WI38 (cell line): ENCODE results near the gene MIXL1.
A peak's percentile ranks its signal among the peaks of the same experiment; 100 is the strongest.
"Not testable (repeated sequence)": the region's sequence is repeated elsewhere in the genome, so short reads cannot be mapped to it uniquely, and the experiment has no call there.

ENCODE experiments used
- H3K4me3 ChIP-seq: 2 replicates; pipeline ENCODE4 v1.5.1; 2011; ENCODE audit warnings: low read depth, mild to moderate bottlenecking, control low read depth, low read length
- TF ChIP-seq, protein P1 (sequence below): IDR thresholded peaks from 2 replicates; pipeline ENCODE4 v1.5.1; 2012; ENCODE audit warnings: low read depth, mild to moderate bottlenecking, control low read depth, low read length

The MIXL1 gene

DNA sequence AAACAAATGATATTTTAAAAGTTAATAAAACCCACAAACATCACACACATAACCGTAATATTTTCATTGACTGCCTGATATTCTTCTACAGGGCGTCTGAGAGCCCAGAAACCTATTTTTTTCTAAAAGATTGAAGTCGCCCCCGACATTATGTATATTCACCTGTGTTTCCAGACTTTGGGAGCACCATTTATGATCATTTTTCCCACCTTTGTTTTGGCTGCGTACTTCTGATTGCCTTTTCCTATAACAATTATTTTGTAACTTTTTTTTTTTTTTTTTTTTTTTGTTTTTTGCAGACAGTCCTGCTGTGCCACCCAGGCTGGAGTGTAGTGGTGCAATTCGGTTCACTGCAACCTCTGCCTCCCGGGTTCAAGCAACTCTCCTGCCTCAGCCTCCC lies 36.1 kb upstream of the MIXL1 start:
- TF ChIP-seq, protein P1, sequence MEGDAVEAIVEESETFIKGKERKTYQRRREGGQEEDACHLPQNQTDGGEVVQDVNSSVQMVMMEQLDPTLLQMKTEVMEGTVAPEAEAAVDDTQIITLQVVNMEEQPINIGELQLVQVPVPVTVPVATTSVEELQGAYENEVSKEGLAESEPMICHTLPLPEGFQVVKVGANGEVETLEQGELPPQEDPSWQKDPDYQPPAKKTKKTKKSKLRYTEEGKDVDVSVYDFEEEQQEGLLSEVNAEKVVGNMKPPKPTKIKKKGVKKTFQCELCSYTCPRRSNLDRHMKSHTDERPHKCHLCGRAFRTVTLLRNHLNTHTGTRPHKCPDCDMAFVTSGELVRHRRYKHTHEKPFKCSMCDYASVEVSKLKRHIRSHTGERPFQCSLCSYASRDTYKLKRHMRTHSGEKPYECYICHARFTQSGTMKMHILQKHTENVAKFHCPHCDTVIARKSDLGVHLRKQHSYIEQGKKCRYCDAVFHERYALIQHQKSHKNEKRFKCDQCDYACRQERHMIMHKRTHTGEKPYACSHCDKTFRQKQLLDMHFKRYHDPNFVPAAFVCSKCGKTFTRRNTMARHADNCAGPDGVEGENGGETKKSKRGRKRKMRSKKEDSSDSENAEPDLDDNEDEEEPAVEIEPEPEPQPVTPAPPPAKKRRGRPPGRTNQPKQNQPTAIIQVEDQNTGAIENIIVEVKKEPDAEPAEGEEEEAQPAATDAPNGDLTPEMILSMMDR = no peak

DNA sequence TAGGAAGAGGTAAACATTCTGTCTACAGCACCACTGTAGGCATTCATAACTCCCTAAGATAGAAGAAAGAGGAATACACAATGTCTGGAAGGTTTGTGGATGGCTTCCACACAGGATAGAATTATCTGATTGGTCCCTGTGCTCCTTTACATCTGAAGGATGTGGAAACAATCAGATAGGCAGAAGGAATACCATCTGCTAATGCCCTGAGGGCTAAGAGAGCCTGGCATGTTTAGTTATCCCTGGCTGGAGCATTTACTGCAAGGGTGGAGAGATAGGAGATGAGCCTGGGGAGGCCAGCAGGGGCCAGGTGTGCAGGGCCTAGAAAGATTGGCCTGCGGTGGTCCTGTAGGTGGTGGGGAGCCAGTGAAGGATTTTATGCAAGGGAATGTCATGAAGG lies 28.3 kb upstream of the MIXL1 start:
- TF ChIP-seq, protein P1 = no peak
- H3K4me3 ChIP-seq = no peak overlapping the region

More for the DNA sequence above, 36.1 kb upstream of the MIXL1 start:
- H3K4me3 ChIP-seq = peak overlapping the region; percentile 92

DNA sequence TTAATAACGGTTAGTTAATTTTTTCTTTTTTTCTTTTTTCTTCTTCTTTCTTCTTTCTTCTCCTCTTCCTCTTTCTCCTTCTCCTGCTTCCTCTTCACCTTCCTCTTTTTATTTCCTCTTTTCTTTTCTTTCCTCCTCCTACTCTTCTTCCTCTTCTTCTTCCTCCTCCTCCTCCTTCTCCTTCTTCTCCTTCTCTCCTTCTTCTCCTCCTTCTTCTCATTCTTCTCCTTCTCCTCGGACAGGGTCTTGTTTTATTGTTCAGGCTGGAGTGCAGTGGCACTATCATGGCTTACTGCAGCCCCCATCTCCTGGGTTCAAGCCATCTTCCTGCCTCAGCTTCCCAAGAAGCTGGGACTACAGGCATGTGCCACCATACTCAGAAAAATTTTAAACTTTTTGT lies 23.5 kb upstream of the MIXL1 start:
- H3K4me3 ChIP-seq = no peak overlapping the region
- TF ChIP-seq, protein P1 = no peak

DNA sequence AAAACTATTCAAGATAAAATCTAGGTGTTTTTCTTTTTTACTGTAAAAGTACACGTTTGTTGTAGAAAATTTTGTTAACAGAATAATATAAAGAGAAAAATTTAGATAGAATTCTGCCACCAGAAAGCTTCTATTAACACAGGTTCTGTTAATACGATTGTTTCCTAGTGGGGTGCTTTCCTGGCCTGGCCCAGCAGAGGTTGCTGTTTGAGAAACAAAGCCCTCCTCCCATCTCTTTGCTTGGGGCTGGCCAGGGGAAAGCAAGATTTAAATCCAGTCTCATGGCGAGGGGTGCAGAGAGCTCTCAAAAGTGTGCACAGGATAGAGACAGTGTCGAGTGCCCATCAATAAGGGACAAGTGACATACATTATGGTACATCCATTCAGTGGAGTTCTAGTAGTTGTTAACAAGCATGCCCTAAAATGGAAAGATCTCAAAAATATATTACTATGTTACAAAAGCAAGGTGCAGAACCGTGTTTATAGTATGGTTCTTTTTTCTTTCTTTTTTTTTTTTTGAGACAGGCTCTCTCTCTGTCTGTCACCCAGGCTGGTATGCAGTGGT lies 22.4 kb upstream of the MIXL1 start:
- H3K4me3 ChIP-seq = no peak overlapping the region
- TF ChIP-seq, protein P1 = 0 out of 2 replicates have a peak, but pooled peaks have one; percentile 21

DNA sequence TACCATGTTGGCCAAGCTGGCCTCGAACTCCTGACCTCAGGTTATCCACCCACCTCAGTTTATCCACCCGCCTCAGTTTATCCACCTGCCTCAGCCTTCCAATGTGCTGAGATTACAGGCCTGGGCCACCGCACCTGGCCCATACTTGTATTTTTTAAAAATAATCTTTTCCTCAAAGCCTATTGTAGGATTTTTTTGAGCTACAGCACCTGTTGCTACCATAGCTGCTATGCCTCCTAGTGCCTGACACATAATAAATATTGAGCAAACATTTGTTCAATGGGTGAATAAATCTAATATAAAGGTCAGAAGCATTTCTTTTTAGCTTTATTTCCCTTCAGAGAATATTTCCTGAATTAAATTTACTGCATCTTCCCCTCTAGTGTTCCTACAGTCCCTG lies 21.2 kb upstream of the MIXL1 start:
- TF ChIP-seq, protein P1 = no peak
- H3K4me3 ChIP-seq = no peak overlapping the region

DNA sequence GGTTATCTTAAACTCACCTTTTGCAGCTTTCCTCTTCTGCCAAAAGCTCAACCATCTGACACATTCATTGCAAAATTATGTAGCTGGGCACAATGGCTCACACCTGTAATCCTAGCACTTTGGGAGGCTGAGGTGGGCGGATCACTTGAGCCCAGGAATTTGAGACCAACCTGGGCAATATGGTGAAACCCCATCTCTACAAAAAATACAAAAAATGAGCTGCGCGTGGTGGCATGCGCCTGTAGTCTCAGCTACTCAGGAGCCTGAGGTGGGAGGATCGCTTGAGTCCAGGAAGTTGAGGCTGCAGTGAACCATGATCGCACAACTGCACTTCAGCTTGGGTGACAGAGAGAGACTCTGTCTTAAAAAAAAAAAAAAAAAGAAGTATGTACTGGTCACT lies 20.8 kb upstream of the MIXL1 start:
- not testable (repeated sequence) for H3K4me3 ChIP-seq

DNA sequence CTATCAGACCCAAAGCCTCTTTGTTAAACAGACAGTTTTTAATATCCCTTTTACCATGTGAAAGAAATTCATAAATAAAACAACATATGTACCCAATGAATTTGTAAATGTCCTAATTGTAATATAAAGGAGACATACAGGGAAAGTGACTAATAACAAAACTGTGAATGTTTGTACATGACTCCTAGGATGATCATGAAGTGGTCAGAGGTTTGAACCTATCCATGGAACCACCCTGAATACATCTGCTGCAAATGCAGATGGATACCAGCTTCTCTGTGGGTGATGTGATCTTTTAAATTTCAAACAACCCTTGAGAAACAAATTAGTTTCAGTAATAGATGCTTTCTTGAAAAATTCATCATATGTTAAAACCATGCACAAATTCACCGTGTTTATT lies 20.2 kb upstream of the MIXL1 start:
- TF ChIP-seq, protein P1 = no peak
- H3K4me3 ChIP-seq = no peak overlapping the region

DNA sequence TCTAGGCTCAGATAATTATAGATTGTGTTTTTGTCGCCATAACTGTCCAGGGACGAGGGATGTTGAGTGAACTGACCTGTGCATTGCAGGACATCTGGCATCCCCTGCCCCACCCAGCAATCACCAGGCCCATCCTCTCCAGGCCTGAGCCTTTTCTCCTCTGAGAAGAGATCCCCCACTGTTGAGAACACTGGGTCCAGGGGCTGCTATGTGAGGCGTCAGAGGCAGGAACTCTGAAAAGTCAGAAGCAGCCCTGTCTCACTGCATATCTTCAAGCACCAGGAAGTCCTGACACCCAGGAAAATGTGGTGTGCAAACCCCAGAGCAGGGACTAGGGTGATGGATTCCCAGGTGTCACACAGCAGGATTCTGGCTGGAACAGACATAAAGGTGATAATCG lies 19.8 kb upstream of the MIXL1 start:
- TF ChIP-seq, protein P1 = no peak

More for the DNA sequence above, 19.8 kb upstream of the MIXL1 start:
- no peak overlapping the region for H3K4me3 ChIP-seq
